ENCODE results near the gene TUBGCP6.

DNA sequence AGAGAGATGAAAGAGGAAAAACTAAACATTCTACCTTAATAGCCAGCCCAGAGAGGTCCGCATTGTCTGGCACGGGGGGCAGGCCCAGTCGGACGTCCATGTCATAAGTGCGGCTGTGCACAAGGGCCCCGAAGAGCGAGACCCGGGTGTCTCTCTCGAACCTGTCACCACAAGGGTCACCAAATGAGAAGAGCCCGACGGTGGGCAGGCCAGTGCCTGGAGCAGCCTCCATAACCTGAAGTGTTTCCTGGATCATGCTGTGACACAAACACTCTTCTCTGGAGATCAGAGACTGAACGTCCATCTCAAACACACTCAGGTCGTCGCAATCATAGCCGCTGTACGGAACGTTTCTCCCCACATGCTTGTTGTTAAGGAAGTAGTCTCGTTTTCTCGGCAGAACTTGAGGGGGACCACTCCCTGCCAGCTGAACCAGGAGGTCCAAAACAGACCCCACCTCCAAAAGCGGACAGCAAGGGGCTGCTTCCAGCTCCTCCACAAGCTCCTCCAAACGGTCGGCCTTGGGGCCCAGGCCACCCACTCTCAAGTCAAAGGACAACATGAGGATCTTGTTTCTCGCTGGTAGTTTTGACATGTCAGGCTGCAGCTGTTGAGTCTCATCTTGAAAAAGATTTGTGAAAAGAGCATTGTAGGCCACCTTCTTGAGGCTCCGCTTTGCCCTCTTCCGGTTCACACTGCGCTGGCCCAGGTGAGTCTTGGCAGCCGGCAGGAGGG lies 971 bp downstream of the TUBGCP6 start:
- TF ChIP-seq, protein P1, sequence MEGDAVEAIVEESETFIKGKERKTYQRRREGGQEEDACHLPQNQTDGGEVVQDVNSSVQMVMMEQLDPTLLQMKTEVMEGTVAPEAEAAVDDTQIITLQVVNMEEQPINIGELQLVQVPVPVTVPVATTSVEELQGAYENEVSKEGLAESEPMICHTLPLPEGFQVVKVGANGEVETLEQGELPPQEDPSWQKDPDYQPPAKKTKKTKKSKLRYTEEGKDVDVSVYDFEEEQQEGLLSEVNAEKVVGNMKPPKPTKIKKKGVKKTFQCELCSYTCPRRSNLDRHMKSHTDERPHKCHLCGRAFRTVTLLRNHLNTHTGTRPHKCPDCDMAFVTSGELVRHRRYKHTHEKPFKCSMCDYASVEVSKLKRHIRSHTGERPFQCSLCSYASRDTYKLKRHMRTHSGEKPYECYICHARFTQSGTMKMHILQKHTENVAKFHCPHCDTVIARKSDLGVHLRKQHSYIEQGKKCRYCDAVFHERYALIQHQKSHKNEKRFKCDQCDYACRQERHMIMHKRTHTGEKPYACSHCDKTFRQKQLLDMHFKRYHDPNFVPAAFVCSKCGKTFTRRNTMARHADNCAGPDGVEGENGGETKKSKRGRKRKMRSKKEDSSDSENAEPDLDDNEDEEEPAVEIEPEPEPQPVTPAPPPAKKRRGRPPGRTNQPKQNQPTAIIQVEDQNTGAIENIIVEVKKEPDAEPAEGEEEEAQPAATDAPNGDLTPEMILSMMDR (IDR thresholded peaks at IDR 0.05) = no peak
- TF ChIP-seq POLR2A (IDR thresholded peaks at IDR 0.05) = no peak

Data from esophagus squamous epithelium (tissue), 4 donors.